ENCODE results near the gene PPM1D.

GRCh38 chr17:60618080-60618479, 18.1 kb downstream of the PPM1D start:
- TF ChIP-seq EZH2phosphoT487 (IDR thresholded peaks at IDR 0.05; ENCODE audit: insufficient read depth, low read depth) = no peak
- TF ChIP-seq EZH2 (IDR thresholded peaks at IDR 0.05; ENCODE audit: insufficient read depth, poor library complexity, severe bottlenecking) = no peak
